Glutamatergic neuron (in vitro differentiated cells): ENCODE data around the gene SLC15A3. TPM values are rescaled to one million over a fixed set of nuclear protein-coding genes. Genes with fewer than 3 reads are reported as not detected.

Experiments used
- DNase-seq: peaks from one replicate; pipeline ENCODE4 v3.0.0; 2022
- H3K27ac Mint-ChIP-seq: one replicate; pipeline ENCODE4 v1.8.0; 2020; ENCODE audit warnings: mild to moderate bottlenecking, mixed read lengths, inconsistent platforms; ENCODE audit not compliant: unreplicated experiment
- H3K27me3 Mint-ChIP-seq: one replicate; pipeline ENCODE4 v1.8.0; 2020; ENCODE audit warnings: mild to moderate bottlenecking, moderate library complexity, mixed read lengths, inconsistent platforms; ENCODE audit not compliant: unreplicated experiment
- H3K36me3 Mint-ChIP-seq: one replicate; pipeline ENCODE4 v1.8.0; 2020; ENCODE audit warnings: mild to moderate bottlenecking, mixed read lengths, inconsistent platforms; ENCODE audit not compliant: unreplicated experiment
- H3K4me1 Mint-ChIP-seq: one replicate; pipeline ENCODE4 v1.8.0; 2020; ENCODE audit warnings: mild to moderate bottlenecking, low read depth, mixed read lengths, inconsistent platforms; ENCODE audit not compliant: unreplicated experiment
- H3K4me3 Mint-ChIP-seq: one replicate; pipeline ENCODE4 v1.8.0; 2020; ENCODE audit warnings: mild to moderate bottlenecking, mixed read lengths, inconsistent platforms; ENCODE audit not compliant: unreplicated experiment
- H3K9me3 Mint-ChIP-seq: one replicate; pipeline ENCODE4 v1.8.0; 2020; ENCODE audit warnings: mild to moderate bottlenecking, moderate library complexity, mixed read lengths, inconsistent platforms; ENCODE audit not compliant: unreplicated experiment
- total RNA-seq: library from RNA; stranded (reverse); fragmentation: NEBNext Ultra II Directional; extraction: Animal tissue kit (Norgen Biotek cat#: 25700); gene quantifications from one replicate; pipeline ENCODE4 v1.2.1, GENCODE V29; 2021; ENCODE audit not compliant: unreplicated experiment
- TF ChIP-seq, protein P1 (sequence below): fragments of 200-600 bp; sonication (generic); IDR thresholded peaks from one replicate; pipeline ENCODE4 v1.5.0; 2021; ENCODE audit not compliant: partially characterized antibody, unreplicated experiment

Gene SLC15A3
- total RNA-seq, 1 donor from 2014 or later, result 4.4 TPM

DNA sequence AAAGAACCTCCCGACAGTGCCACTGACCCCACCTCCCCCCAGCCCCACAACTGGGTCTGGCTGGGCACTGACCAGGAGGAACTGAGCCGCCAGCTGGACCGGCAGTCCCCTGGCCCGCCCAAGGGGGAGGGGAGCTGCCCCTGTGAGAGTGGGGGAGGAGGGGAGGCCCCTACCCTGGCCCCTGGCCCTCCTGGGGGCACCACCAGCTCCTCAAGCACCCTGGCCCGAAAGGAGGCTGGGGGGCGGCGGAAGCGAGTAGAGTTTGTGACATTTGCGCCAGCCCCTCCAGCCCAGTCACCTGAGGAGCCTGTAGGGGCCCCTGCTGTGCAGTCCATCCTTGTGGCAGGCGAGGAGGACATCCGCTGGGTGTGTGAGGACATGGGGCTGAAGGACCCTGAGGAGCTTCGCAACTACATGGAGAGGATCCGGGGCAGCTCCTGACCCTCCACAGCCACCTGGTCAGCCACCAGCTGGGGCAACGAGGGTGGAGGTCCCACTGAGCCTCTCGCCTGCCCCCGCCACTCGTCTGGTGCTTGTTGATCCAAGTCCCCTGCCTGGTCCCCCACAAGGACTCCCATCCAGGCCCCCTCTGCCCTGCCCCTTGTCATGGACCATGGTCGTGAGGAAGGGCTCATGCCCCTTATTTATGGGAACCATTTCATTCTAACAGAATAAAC is 15.4 kb downstream of the SLC15A3 start:
- Mint-ChIP-seq H3K4me3 (no peak overlapping the region), H3K9me3 (peaks cover 25% of the 10 kb centered on the region)

DNA sequence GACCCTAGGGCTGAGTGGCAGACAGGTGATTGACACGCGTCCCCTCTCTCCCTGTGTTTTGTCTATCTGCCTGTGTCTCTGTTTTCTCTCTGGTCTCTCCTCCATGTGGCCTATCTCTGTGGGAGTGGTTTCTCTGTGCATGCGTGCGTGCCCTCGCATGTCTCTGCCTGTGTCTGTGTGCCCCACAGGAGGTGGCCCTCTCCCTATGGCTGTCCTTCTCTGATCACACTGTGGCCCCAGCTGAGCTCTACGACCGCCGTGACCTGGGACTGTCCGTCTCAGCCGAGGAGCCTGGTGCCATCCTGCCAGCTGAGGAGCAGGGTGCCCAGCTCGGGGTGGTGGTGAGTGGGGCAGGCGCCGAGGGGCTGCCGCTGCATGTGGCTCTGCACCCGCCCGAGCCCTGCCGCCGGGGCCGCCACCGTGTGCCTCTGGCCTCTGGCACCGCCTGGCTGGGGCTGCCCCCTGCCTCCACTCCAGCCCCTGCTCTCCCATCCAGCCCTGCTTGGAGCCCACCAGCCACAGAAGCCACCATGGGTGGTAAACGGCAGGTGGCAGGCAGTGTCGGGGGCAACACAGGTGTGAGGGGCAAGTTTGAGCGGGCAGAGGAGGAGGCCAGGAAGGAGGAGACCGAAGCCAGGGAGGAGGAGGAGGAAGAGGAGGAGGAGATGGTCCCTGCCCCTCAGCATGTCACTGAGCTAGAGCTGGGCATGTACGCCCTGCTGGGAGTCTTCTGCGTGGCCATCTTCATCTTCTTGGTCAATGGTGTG is 16.1 kb downstream of the SLC15A3 start:
- Mint-ChIP-seq H3K27ac (no peak overlapping the region), H3K4me1 (peaks cover 5% of the 10 kb centered on the region), H3K9me3 (peaks cover 24% of the 10 kb centered on the region), H3K27me3 (peaks cover 23% of the 10 kb centered on the region), H3K36me3 (no peaks in the 10 kb centered on the region), H3K4me3 (no peak overlapping the region)
- TF ChIP-seq, protein P1, sequence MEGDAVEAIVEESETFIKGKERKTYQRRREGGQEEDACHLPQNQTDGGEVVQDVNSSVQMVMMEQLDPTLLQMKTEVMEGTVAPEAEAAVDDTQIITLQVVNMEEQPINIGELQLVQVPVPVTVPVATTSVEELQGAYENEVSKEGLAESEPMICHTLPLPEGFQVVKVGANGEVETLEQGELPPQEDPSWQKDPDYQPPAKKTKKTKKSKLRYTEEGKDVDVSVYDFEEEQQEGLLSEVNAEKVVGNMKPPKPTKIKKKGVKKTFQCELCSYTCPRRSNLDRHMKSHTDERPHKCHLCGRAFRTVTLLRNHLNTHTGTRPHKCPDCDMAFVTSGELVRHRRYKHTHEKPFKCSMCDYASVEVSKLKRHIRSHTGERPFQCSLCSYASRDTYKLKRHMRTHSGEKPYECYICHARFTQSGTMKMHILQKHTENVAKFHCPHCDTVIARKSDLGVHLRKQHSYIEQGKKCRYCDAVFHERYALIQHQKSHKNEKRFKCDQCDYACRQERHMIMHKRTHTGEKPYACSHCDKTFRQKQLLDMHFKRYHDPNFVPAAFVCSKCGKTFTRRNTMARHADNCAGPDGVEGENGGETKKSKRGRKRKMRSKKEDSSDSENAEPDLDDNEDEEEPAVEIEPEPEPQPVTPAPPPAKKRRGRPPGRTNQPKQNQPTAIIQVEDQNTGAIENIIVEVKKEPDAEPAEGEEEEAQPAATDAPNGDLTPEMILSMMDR, result no peak
- DNase-seq, result no peak

More for the DNA sequence above, 15.4 kb downstream of the SLC15A3 start:
- Mint-ChIP-seq H3K36me3 (no peaks in the 10 kb centered on the region), H3K4me1 (peaks cover 9% of the 10 kb centered on the region), H3K27ac (no peak overlapping the region), H3K27me3 (peaks cover 29% of the 10 kb centered on the region)
- DNase-seq, result no peak
- TF ChIP-seq, protein P1, result no peak

DNA sequence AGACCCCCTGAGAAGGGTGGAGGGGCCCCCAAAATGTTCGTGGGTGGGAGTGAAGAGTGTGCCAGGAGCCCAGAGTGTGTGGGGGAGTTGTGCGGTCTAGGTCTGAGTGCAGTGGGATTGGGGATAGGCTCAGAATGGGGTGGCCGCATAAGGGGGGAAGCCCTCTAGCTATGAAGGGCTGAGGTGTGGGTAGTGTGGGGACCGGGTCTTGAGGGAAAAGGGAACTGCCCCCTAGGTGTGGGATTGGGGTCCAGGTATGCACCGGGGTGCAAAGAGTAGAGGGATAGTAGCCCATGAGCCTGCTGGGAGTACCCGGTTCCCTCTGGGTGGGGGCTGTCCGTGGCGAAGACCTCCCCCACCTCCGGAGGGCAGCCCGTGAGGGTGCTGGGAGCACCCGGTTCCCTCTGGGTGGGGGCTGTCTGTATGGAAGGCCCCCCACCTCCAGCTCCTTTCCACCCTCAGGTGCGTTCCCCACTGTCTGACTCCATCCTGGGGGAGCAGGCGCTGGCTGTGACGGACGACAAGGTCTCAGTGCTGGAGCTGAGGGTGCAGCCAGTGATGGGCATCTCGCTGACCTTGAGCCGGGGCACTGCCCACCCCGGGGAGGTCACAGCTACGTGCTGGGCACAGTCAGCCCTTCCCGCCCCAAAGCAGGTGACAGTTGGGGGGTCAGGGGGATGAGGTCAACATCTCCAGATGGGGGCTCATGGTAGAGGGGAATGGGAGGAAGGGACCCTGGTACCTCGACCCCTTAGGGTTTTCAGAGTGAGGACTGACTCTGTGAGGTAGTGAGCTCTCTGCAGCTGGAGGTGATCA is 17.0 kb downstream of the SLC15A3 start:
- H3K27me3 Mint-ChIP-seq, result peaks cover 19% of the 10 kb centered on the region
- peaks cover 5% of the 10 kb centered on the region for H3K4me1 Mint-ChIP-seq
- H3K9me3 Mint-ChIP-seq, result peaks cover 21% of the 10 kb centered on the region
- DNase-seq, result no peak
- H3K27ac Mint-ChIP-seq, result no peak overlapping the region
- TF ChIP-seq, protein P1, result no peak
- no peaks in the 10 kb centered on the region for H3K36me3 Mint-ChIP-seq
- H3K4me3 Mint-ChIP-seq, result no peak overlapping the region

DNA sequence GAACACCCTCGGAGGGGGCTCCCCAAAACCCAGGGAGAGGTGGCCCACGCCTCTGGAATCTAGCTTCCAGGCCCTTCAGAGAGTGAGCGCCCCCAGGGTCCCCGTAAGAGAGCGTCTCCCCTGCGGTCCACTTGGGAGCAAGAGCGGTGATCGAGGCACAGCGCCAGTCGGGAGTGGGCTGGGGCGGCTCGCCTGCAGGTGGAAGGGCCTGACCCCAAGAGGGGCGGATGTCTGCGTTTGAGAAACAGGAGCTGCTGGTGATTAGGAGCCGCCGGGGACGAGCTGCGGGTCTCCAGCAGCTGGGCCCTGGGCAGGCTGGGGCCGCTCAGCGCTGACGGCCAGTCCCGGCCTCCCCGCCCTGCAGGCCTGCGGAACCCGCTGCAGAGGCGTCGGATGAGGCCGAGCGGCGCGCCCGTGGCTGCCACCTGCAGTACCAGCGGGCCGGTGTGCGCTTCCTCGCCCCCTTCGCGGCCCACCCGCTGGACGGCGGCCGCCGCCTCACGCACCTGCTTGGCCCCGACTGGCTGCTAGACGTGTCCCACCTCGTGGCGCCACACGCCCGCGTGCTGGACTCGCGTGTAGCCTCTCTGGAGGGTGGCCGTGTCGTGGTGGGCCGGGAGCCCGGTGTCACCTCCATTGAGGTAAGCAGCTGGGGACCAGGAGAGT is 17.7 kb downstream of the SLC15A3 start:
- Mint-ChIP-seq H3K4me3 (no peak overlapping the region), H3K27ac (no peak overlapping the region), H3K36me3 (no peaks in the 10 kb centered on the region), H3K27me3 (peaks cover 15% of the 10 kb centered on the region), H3K4me1 (peaks cover 5% of the 10 kb centered on the region), H3K9me3 (peaks cover 20% of the 10 kb centered on the region)
- TF ChIP-seq, protein P1, result no peak
- no peak for DNase-seq
